IMR-90 (cell line): ENCODE results near the gene CNKSR3. TPM values are rescaled to one million over a fixed set of nuclear protein-coding genes. Genes with fewer than 3 reads are reported as not detected.

Experiments used
- ATAC-seq: fragments of 200-7000 bp; cut with Tn5 transposase; 2 replicates; pipeline ENCODE4 v1.9.1; 2020; ENCODE audit warnings: low read depth, mild to moderate bottlenecking, moderate library complexity
- BruUV-seq: library from RNA; stranded (reverse); fragments of 400-500 nt; replicated peaks from 2 replicates; lab custom pipeline; 2021; lab: Mats Ljungman, UMichigan
- CTCF ChIA-PET: fragments of 300-600 bp; formaldehyde crosslinking; extraction: SDS; loops from one replicate; lab custom pipeline; 2021; ENCODE audit warnings: antibody characterized with exemption; lab: Yijun Ruan, JAX
- POLR2A ChIA-PET: fragments of 300-600 bp; sonication (Branson Sonifier 250); formaldehyde crosslinking; loops from one replicate; lab custom pipeline; 2022; ENCODE audit warnings: antibody characterized with exemption; ENCODE audit not compliant: unreplicated experiment; lab: Charles Lee
- DNase-seq: peaks from one replicate; pipeline ENCODE4 v3.0.0; 2013
- H2AFZ ChIP-seq: replicated peaks from 2 replicates; pipeline ENCODE3; 2013; ENCODE audit warnings: low read length, mild to moderate bottlenecking; ENCODE audit not compliant: poor library complexity
- H2AK5ac ChIP-seq: 2 replicates; pipeline ENCODE4 v1.6.1; 2013; ENCODE audit warnings: low read depth, low read length, inconsistent platforms
- H2AK9ac ChIP-seq: replicated peaks from 2 replicates; pipeline ENCODE3; 2013; ENCODE audit warnings: mild to moderate bottlenecking, low read depth, low read length, moderate library complexity; ENCODE audit not compliant: poor library complexity
- H2BK120ac ChIP-seq: 2 replicates; pipeline ENCODE4 v1.6.1; 2013; ENCODE audit warnings: low read depth, low read length, inconsistent platforms
- H2BK15ac ChIP-seq: 3 replicates; pipeline ENCODE4 v1.6.1; 2013; ENCODE audit warnings: low read depth, low read length, inconsistent platforms
- H2BK20ac ChIP-seq: 2 replicates; pipeline ENCODE4 v1.6.1; 2013; ENCODE audit warnings: low read depth, mild to moderate bottlenecking, inconsistent platforms, low read length, moderate library complexity
- H2BK5ac ChIP-seq: 2 replicates; pipeline ENCODE4 v1.6.1; 2013; ENCODE audit warnings: mild to moderate bottlenecking, low read depth, low read length, inconsistent platforms; ENCODE audit not compliant: poor library complexity, severe bottlenecking
- H3K14ac ChIP-seq: replicated peaks from 2 replicates; pipeline ENCODE4 v1.6.1; 2013; ENCODE audit warnings: low read depth, low read length, inconsistent platforms
- H3K18ac ChIP-seq: 2 replicates; pipeline ENCODE4 v1.6.1; 2013; ENCODE audit warnings: low read depth, low read length, control low read depth
- H3K23ac ChIP-seq: 2 replicates; pipeline ENCODE4 v1.6.1; 2013; ENCODE audit warnings: low read depth, low read length, inconsistent platforms
- H3K27ac ChIP-seq: 2 replicates; pipeline ENCODE4 v1.5.1; 2013; ENCODE audit warnings: mild to moderate bottlenecking, control low read depth, low read length; ENCODE audit not compliant: insufficient read depth
- H3K27me3 ChIP-seq: 2 replicates; pipeline ENCODE4 v1.6.1; 2013; ENCODE audit warnings: low read length; ENCODE audit not compliant: control insufficient read depth, insufficient read depth
- H3K36me3 ChIP-seq: 2 replicates; pipeline ENCODE4 v1.6.1; 2013; ENCODE audit warnings: low read length, mixed read lengths; ENCODE audit not compliant: control insufficient read depth, insufficient read depth
- H3K4ac ChIP-seq: 2 replicates; pipeline ENCODE4 v1.6.1; 2013; ENCODE audit warnings: low read depth, low read length, inconsistent platforms
- H3K4me1 ChIP-seq: 2 replicates; pipeline ENCODE4 v1.6.1; 2013; ENCODE audit warnings: low read length, mixed read lengths; ENCODE audit not compliant: control insufficient read depth, insufficient read depth
- H3K4me2 ChIP-seq: 2 replicates; pipeline ENCODE4 v1.6.1; 2013; ENCODE audit warnings: low read depth, mild to moderate bottlenecking, control low read depth, low read length, moderate library complexity
- H3K4me3 ChIP-seq: 2 replicates; pipeline ENCODE4 v1.5.1; 2013; ENCODE audit warnings: low read depth, mild to moderate bottlenecking, control low read depth, low read length, moderate library complexity; ENCODE audit not compliant: insufficient read depth
- H3K56ac ChIP-seq: 2 replicates; pipeline ENCODE4 v1.6.1; 2013; ENCODE audit warnings: low read length, inconsistent platforms; ENCODE audit not compliant: insufficient read depth; ENCODE audit errors: extremely low read depth
- H3K79me1 ChIP-seq, 2 experiments: 2 replicates each; pipeline ENCODE4 v1.6.1; 2013; ENCODE audit warnings: low read length in 2 of 2, inconsistent platforms in 1 of 2, low read depth in 1 of 2
- H3K9ac ChIP-seq: 2 replicates; pipeline ENCODE4 v1.6.1; 2013; ENCODE audit warnings: low read depth, low read length, control low read depth
- H3K9me1 ChIP-seq: 2 replicates; pipeline ENCODE4 v1.6.1; 2013; ENCODE audit warnings: low read length, inconsistent platforms; ENCODE audit not compliant: insufficient read depth
- H3K9me3 ChIP-seq: 2 replicates; pipeline ENCODE4 v1.6.1; 2013; ENCODE audit warnings: low read length; ENCODE audit not compliant: control insufficient read depth, insufficient read depth
- H4K20me1 ChIP-seq: 2 replicates; pipeline ENCODE4 v1.6.1; 2013; ENCODE audit warnings: low read length, inconsistent platforms; ENCODE audit not compliant: insufficient read depth
- H4K5ac ChIP-seq: 2 replicates; pipeline ENCODE4 v1.6.1; 2013; ENCODE audit warnings: mild to moderate bottlenecking, low read depth, low read length, control low read depth
- H4K8ac ChIP-seq, 2 experiments: 2 replicates each; pipeline ENCODE4 v1.6.1; 2013; ENCODE audit warnings: low read depth in 2 of 2, low read length in 2 of 2, control low read depth in 1 of 2, inconsistent platforms in 1 of 2
- H4K91ac ChIP-seq: 2 replicates; pipeline ENCODE4 v1.6.1; 2013; ENCODE audit warnings: low read depth, low read length, inconsistent platforms; ENCODE audit not compliant: insufficient read depth
- BHLHE40 ChIP-seq: fragments of 150-350 bp; IDR thresholded peaks from 2 replicates; pipeline ENCODE4 v1.6.1; 2016; ENCODE audit warnings: mild to moderate bottlenecking, low read depth, low read length
- CEBPB ChIP-seq: IDR thresholded peaks from 2 replicates; pipeline ENCODE4 v1.6.1; 2012; ENCODE audit warnings: low read depth, low read length, improper control_type of control experiment
- CHD1 ChIP-seq: IDR thresholded peaks from 2 replicates; pipeline ENCODE4 v1.6.1; 2012; ENCODE audit warnings: low read depth, low read length, improper control_type of control experiment
- CTCF ChIP-seq: conservative IDR thresholded peaks from 2 replicates; pipeline ENCODE4 v1.5.1; 2012; ENCODE audit warnings: mild to moderate bottlenecking, low read depth, low read length, improper control_type of control experiment
- ELK1 ChIP-seq: fragments of 150-350 bp; IDR thresholded peaks from 2 replicates; pipeline ENCODE4 v1.6.1; 2016; ENCODE audit warnings: low read depth, mild to moderate bottlenecking, low read length, moderate library complexity, borderline replicate concordance
- FOS ChIP-seq: fragments of 150-350 bp; IDR thresholded peaks from 2 replicates; pipeline ENCODE4 v1.6.1; 2016; ENCODE audit warnings: low read depth, low read length
- MAFK ChIP-seq: IDR thresholded peaks from 2 replicates; pipeline ENCODE4 v1.6.1; 2012; ENCODE audit warnings: low read depth, low read length, improper control_type of control experiment
- MAZ ChIP-seq: IDR thresholded peaks from 2 replicates; pipeline ENCODE4 v1.6.1; 2012; ENCODE audit warnings: low read depth, mild to moderate bottlenecking, low read length, improper control_type of control experiment, moderate library complexity, borderline replicate concordance
- MXI1 ChIP-seq: IDR thresholded peaks from 2 replicates; pipeline ENCODE4 v1.6.1; 2012; ENCODE audit warnings: low read depth, mild to moderate bottlenecking, low read length, moderate library complexity, borderline replicate concordance
- NFE2L2 ChIP-seq: fragments of 150-350 bp; IDR thresholded peaks from 2 replicates; pipeline ENCODE4 v1.6.1; 2016; ENCODE audit warnings: low read depth, mild to moderate bottlenecking, low read length
- POLR2A ChIP-seq: IDR thresholded peaks from 2 replicates; pipeline ENCODE4 v1.6.1; 2012; ENCODE audit warnings: mild to moderate bottlenecking, low read depth, low read length
- RAD21 ChIP-seq: IDR thresholded peaks from 2 replicates; pipeline ENCODE4 v1.6.1; 2012; ENCODE audit warnings: low read length, improper control_type of control experiment
- RCOR1 ChIP-seq: IDR thresholded peaks from 2 replicates; pipeline ENCODE4 v1.6.1; 2012; ENCODE audit warnings: mild to moderate bottlenecking, low read length, improper control_type of control experiment; ENCODE audit not compliant: insufficient replicate concordance
- SMC3 ChIP-seq: fragments of 150-350 bp; IDR thresholded peaks from 2 replicates; pipeline ENCODE4 v1.6.1; 2016; ENCODE audit warnings: low read depth, mild to moderate bottlenecking, antibody characterized with exemption, low read length, moderate library complexity
- WGBS, 2 experiments: methylation state at CpG; one replicate each; pipeline versions ENCODE4 v1.1.5 to v1.1.7; 2013; ENCODE audit warnings: missing lambda C conversion rate in 2 of 2; ENCODE audit not compliant: insufficient read length in 1 of 2; ENCODE audit errors: extremely low coverage in 2 of 2; 5-methylcytosine and 5-hydroxymethylcytosine counted together
- dilution Hi-C: fragments of 300-500 bp; cut with HindIII; formaldehyde crosslinking; loops from one replicate; pipeline ENCODE4 v1.14.3; 2018; ENCODE audit warnings: low sequenced_read_pairs; ENCODE audit not compliant: unreplicated experiment
- in situ Hi-C: fragments of 300-500 bp; cut with MboI; formaldehyde crosslinking; loops from 3 replicates; pipeline ENCODE4 v1.14.3; 2019; ENCODE audit warnings: low sequenced_read_pairs, inconsistent platforms, mixed read lengths
- intact Hi-C: fragments of 100-400 bp; cut with micrococcal nuclease; formaldehyde crosslinking; loops from 2 replicates; pipeline ENCODE4 v1.10.0; 2022
- polyA plus RNA-seq, 3 experiments: library from polyadenylated mRNA; depleted of rRNA; stranded (reverse); fragments of >200 nt; gene quantifications; 2 replicates each; pipeline ENCODE4 v1.2.3, GENCODE V29; 2012; ENCODE audit warnings: low replicate concordance in 1 of 3
- total RNA-seq: library from RNA; depleted of rRNA; stranded (reverse); fragments of >200 nt; gene quantifications from 2 replicates; pipeline ENCODE4 v1.2.3, GENCODE V29; 2012

Gene CNKSR3
- total and polyA plus RNA-seq, 2 of the 4 experiments (the other 2 are of a cell fraction) = 6.7 to 15.8 TPM

GRCh38 chr6:154466139-154466538, 44.3 kb downstream of the CNKSR3 start:
- dilution Hi-C loops (no loop called here), in situ Hi-C loops (no loop called here), intact Hi-C loops (no loop called here)
- WGBS, 2 experiments = 100% methylated on average over 2 of the region's 3 CpGs; no CpG with 5 or more reads in 1 of the 2 experiments
- no peak for TF ChIP-seq POLR2A
- no peak for TF ChIP-seq FOS
- no peak for TF ChIP-seq SMC3
- TF ChIP-seq RAD21 = no peak
- TF ChIP-seq MAZ = no peak
- no peak for TF ChIP-seq ELK1
- no peak for TF ChIP-seq MXI1
- TF ChIP-seq CHD1 = no peak
- TF ChIP-seq NFE2L2 = no peak
- no peak for TF ChIP-seq CTCF
- no peak for TF ChIP-seq CEBPB
- TF ChIP-seq BHLHE40 = no peak
- no peak for TF ChIP-seq RCOR1
- no peak for TF ChIP-seq MAFK
- no peak overlapping the region for H3K56ac ChIP-seq
- peaks cover 2% of the 10 kb centered on the region; the same call in 1 of the 2 replicates for H3K4me1 ChIP-seq
- no peak overlapping the region for H4K91ac ChIP-seq
- H3K4me3 ChIP-seq = no peak overlapping the region
- no peak overlapping the region for H4K8ac ChIP-seq
- no peak overlapping the region for H3K9ac ChIP-seq
- no peaks in the 10 kb centered on the region for H3K27me3 ChIP-seq
- H3K23ac ChIP-seq = no peak overlapping the region
- H3K9me3 ChIP-seq = no peaks in the 10 kb centered on the region; the same call in 1 of the 2 replicates
- BruUV-seq = no TSS peak
- H2AFZ ChIP-seq = no peak overlapping the region
- ChIA-PET CTCF (no interaction called here), POLR2A (no interaction called here)
- H3K79me1 ChIP-seq = peaks cover 18 to 59% of the 10 kb centered on the region in 2 experiments
- no peak overlapping the region for H2BK15ac ChIP-seq
- H3K14ac ChIP-seq = no peak overlapping the region
- H2BK120ac ChIP-seq = no peak overlapping the region
- H3K18ac ChIP-seq = no peak overlapping the region
- no peaks in the 10 kb centered on the region for H3K36me3 ChIP-seq
- H4K5ac ChIP-seq = no peak overlapping the region
- no peak overlapping the region for H3K27ac ChIP-seq
- H3K4ac ChIP-seq = no peak overlapping the region
- DNase-seq (no peak), ATAC-seq (no peak)
- H2BK5ac ChIP-seq = no peak overlapping the region
- no peak overlapping the region for H2AK5ac ChIP-seq
- H4K20me1 ChIP-seq = no peaks in the 10 kb centered on the region
- H2BK20ac ChIP-seq = no peak overlapping the region
- H3K4me2 ChIP-seq = no peak overlapping the region
- H2AK9ac ChIP-seq = no peak overlapping the region
- 0 out of 2 replicates have a peak, but pooled peaks cover 5% of the 10 kb centered on the region for H3K9me1 ChIP-seq
